ENCODE data around the gene SLC9B1.

SLC9B1 gene

DNA sequence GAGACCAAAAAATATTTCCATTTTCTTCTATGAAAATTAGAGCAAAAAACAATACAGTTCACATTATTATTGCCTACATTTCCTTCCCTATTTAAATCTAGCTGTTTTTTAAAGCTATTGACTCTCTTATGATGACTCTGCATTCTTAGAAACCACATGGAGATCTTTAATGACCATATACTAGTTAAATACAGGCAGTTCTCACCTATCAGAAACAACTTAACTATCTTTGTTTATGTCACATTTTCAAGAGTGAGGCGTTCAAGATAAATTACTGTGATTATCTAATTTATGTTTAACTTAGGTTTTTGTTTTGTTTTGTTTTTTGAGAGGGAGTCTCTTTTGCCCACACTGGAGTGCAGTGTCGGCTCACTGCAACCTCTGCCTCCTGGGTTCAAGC, 147.7 kb downstream of the SLC9B1 start:
- DNase-seq, result peak in 1 of 5 experiments; percentile 42

GRCh38 chr4:102869569-102870197, 149.8 kb downstream of the SLC9B1 start:
- peak in 1 of 5 experiments; percentile 39 for DNase-seq

DNA sequence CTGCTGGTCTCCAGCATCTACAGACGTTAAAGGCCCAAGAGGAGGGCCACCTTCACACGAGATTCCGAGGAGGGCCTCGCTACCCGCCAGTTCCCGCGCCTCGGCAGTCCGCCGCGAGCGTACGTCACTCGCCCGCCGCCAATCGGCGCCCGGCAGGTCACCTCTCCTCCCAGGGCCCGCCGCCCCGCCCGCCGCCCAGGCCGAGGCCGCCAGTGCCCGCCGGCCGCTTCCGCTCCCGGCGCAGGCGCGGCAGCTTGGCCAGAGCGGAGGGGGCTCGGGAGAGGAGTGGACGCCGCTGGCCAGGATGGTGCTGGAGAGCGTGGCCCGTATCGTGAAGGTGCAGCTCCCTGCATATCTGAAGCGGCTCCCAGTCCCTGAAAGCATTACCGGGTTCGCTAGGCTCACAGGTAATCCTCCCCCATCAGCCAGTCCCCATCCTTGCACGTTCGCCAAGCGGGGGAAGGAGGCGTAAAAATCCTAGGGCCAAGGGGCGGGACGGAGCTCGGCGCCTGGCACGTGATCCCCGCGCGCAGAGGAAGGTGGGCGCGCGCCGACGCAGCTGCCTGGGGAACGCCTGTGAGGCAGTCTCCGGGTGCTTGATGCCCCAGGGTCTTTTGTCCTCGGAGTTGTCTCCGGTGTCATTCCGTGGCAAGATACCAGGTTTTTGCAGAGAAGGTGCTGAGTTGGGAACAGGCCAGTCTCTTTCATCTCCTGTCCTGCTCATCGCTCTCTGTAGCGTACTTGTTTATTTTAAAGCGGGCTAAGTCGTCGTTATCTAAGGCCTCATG, 150.5 kb downstream of the SLC9B1 start, which contains the start of gene CISD2:
CISD2 (plus strand) TSS at position 212 of the 788 bp plus-strand sequence; CDS start at position 305, 93 bp downstream.
- peak; percentile 81 to 98 (median 87) for DNase-seq

DNA sequence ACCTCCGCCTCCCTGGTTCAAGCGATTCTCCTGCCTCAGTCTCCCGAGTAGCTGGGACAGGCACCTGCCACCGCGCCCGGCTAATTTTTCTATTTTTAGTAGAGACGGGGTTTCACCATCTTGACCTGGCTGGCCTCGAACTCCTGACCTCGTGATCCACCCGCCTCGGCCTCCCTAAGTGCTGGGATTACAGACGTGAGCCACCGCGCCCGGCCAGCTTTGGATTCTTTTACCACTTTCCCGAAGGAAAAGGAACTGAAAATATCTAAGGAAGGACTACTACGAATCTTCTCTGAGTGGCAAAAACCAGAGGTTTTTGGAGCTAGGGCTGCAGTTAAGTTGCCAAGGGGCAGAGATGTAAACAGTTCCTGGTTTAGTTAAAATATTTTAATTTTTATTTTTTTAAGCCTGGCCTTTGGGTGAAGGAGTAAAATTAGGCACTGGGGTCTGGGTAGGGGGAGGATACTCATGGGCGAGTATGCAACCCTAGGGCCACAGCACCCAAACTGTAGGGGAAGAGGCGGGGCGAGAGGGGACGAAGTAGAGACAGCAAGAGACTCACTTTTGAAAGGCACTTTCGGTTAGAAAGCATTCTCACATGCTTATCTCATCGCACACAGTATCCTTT, 151.2 kb downstream of the SLC9B1 start:
- DNase-seq, result peak in 1 of 5 experiments; percentile 2

DNA sequence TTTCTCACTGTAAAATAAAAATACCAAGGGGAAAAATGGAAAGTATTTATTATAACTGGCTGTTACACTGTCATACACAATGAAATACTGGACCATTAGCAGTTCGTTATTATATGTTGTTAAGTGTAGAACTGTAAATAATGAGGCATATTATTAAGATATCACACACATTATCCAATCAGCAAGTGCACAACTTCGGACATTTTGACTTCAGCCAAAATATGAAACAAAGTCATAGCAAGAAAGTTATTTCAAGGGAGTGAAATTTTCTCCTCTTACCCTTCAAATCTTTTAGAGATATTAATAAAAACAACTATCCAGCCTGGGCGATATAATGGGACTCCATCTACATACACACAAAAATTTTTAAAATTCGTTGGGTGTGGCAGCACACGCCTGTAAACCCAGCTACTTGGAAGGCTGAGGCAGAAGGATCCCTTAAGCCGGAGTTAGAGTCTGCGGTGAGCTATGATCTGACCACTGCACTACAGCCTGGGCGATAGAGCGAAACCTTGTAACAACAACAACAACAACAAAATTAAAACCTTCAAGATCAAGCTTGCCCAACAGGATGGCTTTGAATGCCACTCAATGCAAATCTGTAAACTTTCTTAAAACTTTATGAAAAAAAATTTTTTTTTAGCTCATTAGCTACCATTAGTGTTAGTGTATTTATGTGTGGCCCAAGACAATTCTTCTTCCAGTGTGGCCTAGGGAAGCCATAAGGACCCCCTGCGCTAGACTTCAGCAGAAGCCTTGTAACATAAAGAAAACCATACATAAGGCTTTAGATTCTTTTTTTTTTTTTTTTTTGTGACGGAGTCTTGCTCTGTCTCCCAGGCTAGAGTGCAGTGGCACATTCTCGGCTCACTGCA, 152.0 kb downstream of the SLC9B1 start:
- DNase-seq, result peak in 1 of 5 experiments; percentile 18

- DNase-seq, result peak in 1 of 5 experiments; percentile 46
These were observed 154.2 kb downstream of the SLC9B1 start for GRCh38 chr4:102865327-102865726.

GRCh38 chr4:102862747-102863146, 156.8 kb downstream of the SLC9B1 start:
- DNase-seq, result no peak

- DNase-seq, result no peak
These were observed 157.5 kb downstream of the SLC9B1 start for GRCh38 chr4:102862016-102862415.

GRCh38 chr4:102860611-102861324, 158.7 kb downstream of the SLC9B1 start:
- DNase-seq, result no peak

- DNase-seq, result no peak
These were observed 160.6 kb downstream of the SLC9B1 start for GRCh38 chr4:102858828-102859464.
